Femur (tissue), 1 donor: ENCODE measurements around the gene NRXN3.
A peak's percentile ranks its signal among the peaks of the same experiment; 100 is the strongest.

Experiments
- DNase-seq: peaks from one replicate; pipeline ENCODE4 v3.0.0-alpha.2; 2017

Gene NRXN3

DNA sequence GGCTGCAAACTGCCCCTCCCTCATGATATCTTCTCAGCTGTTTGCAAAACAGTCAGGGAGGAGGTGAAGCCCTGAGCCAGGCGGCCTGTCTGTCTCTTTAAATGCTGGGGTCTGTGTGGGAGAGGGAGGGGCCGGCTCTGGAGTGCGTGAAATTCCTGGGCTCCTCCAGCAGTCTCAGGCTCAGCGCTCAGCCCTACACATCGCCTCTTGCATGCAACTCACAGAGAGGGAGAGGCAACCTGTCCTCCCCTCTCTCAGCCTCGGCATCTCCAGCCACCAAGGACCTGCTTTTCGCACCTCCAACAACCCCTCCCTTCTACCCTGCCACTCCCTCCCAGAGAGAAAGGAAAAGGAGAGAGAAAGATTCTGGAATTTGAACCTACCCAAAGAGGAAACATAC, at the start of gene NRXN3:
TSS of gene NRXN3 (plus strand) at position 171 of the 400 bp plus-strand sequence. CDS start 72,721 bp downstream, outside the sequence.
- no peak for DNase-seq

DNA sequence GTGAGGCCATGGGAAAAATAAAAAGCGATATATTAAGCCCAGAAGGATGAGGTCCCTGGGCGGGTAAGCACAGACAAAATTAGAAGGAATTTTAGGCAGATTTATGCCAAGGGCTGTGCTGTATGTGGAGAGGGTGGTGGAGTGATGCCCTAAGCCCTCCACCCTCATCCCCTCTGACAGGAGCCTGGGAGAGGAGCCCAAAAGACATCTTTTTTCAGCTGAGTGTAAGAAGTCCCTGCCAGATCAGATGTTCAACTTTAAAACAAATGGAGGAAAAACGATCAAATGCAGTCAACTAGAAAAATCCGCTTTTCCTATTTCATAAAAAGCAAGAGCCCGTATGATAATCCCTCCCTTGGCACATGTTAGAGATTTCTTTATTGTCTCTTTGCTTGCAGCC, 47.7 kb upstream of the NRXN3 start:
- no peak for DNase-seq

DNA sequence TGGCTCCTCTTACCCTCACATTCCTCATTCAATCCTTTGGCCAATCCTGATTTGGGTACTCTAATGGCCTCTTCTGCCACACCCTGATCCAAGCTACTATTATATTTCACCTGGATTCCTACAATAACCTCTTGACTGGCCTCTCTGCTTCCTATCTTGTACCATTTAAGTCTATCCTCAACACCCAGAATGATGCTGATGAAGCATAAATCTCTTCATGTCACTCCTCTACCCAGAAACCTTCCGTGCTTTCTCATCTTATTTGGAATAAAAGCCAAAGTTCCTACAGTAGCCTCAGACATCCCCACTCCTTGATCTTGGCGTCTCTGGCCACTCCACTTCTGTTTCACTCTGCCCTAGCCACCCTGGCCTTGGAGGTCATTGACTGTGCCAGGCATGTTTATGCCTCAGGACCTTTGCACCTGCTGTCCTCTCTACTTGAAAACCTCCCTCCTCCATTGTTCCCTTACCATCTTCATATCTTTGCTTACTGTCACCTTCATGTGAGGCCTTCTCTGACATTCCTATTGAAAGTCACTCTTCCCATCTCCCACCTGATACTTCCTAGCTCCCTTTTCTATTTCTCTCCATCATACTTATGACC, 46.4 kb upstream of the NRXN3 start:
- no peak for DNase-seq

DNA sequence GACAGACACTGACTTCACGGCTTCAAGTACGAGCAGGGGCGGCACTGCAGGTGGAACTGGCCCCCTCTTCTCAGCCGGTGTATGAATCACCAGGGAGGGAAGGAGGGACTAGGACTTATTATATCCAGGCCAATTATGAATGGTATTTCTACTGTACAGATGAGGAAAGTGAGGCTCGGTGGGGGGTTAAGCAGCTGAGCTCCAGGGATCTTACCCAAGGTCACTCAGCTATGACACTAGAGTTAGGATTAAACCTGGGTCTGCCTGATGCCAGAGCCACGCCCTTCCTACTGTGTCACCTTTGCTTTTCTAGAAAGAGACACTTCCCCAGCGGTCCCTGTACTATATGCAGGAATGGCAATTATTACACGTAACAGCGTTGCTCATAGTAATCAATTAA, 42.2 kb upstream of the NRXN3 start:
- no peak for DNase-seq

DNA sequence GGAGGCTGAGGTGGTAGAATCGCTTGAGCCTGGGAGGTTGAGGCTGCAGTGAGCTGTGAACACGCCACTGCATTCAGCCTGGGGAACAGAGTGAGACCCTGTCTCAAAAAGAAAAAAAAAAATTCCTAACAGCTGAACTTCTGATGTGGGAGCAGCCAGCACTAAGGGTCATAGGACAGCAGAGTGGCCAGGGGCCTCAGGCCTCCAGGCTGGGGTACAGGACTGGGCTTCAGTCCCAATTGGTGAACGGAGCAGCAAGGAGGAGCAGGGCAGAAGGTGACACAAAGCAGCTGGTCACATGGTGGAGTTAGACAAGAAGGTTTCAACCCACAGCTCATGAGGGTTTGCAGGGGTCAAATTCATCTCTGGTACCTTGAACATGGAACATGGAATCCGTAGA, 40.8 kb upstream of the NRXN3 start:
- no peak for DNase-seq

DNA sequence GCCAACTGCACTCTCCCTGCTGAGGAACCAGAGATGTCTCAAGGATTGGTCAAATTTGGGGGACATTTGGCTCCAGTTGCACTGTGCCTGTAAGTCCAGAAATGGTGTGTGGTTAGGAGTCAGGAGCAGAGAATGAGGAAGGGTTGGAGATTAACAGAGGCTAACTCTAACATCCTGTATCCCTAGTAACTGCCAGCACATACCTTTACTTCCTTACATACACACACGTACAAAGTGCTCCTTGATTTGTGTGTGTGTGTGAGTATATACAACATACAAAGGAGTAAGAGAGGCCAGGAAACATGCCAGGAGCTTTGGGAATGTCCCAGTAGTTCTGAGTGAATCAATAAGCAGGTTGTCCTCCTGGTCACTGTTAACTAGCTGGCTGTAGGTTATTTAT, 39.8 kb upstream of the NRXN3 start:
- DNase-seq: no peak

DNA sequence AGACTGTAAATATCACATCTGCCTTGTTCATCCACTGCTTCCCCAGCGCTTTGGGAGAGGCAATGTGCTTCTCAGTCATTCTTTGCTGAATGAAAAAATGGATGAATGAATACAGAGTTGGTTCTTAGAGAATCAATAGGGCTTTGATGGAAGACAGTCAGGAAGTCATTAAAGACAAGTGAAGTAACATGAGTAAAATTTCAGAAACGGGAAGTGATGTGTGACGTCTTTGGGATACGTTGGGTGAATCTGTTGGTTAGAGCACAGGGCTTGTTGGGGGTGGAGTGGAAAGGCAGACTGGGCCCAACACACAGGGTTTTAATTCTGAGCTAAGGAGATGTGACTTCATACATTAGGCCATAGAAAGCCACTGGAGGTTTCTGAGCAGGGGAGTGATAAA, 39.0 kb upstream of the NRXN3 start:
- no peak for DNase-seq

DNA sequence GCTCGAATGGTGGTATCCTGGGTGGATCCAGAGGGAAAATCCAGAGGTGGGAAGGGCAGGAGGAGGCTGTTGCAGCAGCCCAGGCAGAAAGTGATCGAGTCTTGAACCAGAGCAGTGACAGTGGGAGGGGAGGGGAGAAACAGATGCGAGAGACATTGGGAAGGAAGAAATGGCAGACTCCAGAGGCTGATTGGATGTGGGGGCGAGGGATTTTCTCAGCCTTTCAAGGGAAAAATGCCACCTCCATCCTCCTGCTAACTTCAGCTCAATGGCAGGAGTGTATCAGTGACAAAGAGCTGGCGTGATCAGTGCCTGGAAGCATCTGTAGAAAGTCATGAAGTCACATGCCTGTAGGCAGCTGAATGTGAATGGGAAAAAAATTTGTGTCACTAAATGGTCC, 38.6 kb upstream of the NRXN3 start:
- no peak for DNase-seq

DNA sequence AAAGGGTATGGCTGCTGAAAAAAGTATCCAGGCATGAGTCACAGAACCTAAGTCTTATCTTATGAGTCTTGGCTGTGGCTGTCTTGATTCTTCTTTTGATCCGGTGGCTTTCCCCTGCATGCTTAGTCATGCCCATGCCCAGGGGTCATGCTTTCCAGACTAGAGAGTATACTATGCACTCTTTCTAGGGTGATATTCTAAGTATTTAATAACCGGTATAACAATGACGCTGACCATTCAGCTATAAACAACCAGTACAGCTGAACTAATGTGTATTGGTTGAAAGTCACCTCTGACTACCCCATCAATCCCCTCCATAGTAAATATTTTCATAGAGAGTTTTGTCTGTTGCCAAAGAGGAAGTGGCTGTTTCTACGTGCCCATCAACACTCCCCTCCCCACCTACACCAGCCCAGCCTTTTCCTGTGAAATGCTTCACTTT, 34.7 kb upstream of the NRXN3 start:
- DNase-seq: no peak

DNA sequence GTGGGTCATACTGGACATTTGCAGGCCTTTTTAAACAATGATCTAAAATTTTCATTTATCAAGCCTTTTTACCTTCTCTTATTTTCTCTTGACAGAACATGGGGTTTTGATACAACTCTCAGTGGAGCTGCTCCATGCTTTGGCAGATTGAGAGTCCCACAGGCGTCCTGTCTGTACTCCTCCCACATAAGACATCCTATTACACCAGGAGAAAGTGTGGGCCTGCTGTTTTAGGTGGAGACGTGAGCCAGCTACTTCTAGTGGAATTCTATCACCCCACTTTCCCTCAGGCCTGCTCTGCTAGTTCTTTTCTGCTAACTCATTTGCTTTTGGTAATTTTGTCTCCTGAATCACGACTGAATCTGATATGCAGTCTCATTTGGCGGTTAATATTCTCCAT, 33.5 kb upstream of the NRXN3 start:
- no peak for DNase-seq

DNA sequence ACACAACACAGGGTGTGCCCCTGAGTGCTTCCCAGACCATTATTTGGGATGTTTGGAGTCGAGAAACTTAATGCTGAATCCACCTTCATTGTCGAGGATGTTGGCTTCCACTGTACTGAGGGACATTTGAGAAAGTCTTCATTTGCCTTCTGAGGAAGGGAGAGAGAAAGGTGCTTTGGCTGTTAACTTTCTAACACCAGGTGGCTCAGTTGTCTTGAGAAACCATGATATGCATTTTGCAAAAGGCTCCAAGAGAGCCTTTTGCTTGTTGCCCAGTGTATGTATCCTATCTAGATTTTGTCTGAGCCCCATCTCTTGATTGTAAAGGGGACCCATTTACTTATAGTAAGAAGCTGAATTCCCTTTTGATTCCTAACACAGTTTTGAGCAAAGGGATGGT, 28.6 kb upstream of the NRXN3 start:
- no peak for DNase-seq

DNA sequence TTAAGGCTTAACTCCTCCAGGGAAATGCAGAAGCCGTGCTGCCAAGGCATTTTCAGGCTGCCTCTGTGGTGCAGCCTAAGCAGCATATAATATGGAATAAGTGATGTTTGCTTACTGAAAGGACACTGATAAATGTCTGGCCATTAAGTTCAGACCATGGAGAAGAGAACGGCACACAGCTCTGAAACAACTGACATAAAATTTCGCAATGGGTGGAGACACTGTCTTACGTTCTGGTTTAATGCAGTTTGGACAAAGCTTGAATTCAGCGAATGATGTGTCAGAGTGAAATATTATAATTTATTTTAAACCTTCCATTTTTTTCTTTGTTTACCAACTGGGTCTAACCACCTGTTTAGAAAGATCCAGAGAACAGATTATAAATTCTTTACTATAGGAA, 27.2 kb upstream of the NRXN3 start:
- DNase-seq: no peak

DNA sequence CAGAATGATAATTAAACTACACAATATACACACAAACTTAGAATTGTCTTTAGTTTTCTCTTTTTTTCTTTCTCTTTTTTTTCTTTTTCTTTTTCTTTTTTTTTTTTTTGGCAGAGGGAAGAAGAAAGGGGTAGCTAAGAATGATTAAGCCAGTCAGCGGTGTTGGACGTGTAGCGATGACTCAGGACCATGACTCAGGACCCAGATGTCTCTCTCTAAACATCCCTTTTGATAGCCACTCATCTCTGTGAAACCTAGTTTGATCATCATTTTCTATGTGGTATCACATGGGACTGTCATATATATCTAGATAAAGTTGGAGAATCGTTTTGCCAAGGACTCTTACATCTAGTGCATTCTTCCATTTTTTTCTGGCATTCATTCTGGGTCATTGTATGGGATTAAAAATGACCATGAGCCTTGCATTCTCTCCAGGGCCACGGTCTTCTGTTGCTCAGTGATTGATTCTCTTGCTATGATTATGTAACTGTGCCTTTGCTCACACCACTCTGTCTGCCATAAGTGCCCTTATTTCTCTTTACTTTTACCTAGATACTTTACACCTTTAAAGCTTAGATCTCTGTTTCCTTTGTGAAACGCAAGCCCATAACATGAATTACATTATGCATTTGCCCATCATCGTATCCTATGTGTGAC, 26.6 kb upstream of the NRXN3 start:
- no peak for DNase-seq

DNA sequence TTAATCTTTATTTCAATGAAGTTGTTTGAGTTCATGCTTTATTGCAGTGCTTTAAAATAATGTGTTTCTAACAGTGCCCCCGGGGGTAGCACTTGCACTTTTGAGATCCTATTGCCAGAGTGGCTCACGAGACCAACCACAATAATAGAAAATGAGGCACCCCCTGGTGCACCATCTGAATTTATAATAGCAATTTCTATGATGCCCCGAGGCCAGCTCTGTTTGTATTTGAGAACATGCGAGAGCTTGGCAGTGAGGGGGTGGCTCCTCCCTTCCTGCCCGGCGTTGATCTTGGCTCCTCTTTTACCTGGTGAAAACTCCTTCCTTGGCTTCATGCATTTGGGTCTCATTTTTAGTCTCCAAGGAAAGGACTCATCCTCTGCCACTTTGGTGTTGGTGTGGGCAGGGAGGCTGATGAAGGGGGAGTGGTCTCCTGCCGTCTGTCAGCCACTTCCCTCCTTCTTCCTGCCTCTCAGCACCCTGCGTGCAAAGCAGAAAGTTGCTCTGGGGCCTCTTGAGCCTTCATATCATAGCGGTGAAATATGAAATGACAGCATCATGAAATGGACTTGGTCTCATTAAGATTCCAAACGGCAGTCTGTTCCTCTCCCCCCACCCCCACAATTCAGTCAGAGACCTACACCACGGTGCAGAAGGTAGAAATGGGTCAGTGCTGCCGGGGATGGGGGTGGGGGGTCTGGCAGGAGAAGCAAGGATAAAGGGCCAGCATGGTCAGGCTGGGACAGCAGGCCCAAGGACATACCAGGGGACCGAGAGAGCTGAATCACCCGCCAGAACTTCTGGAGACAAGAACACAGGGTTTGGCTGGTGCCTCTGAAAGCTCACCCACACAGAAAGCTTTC, 17.7 kb upstream of the NRXN3 start:
- no peak for DNase-seq

DNA sequence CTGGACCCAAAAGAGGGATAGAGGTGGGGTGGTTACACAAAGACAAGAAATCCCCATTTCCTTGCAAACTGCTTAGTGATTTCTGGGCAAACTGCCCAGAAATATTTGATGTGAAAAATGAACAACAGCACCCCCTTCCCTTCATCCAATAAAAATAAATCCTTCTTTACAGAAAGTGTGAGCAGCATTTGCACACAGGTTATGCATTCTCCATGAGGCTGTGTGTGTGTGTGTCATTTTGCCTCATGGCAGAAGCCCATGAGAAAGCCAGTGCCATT, 17.2 kb upstream of the NRXN3 start:
- DNase-seq: no peak

DNA sequence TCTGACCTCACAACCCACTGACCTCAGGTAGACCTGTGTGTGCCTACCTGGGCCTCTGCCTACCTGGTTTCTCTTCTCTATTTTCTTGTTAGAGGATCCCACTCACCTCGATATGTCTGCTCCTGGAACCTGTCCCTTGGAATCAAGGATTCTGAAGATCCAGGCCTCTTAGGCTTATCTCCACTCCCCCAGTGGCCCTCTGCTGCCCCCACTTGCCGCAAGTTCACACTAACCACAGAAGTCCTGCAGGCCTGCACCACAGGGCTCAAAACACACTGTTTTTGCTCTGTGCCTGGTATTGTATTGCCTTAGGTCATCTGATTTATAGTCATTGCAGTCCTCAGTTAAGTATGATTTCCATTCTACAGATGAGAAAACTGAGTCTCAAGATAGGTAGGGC, 15.3 kb upstream of the NRXN3 start:
- no peak for DNase-seq

DNA sequence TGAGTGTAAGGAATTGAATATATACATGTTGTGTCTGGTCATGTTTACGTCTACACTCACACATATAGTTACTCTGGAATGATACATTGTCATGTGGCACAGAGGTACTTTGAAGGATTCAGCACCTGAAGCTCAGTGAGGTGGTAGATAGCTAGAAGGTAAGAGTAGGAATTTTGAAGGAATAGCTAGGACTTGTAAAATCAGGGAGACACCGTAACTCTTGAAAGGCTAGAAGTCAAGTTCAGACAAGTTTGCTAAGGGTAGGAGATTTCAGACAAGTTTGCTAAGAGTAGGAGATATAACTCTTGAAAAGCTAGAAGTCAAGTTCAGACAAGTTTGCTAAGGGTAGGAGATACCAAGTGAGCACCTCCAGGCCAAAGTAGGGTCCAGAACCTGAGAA, 14.0 kb upstream of the NRXN3 start:
- no peak for DNase-seq

DNA sequence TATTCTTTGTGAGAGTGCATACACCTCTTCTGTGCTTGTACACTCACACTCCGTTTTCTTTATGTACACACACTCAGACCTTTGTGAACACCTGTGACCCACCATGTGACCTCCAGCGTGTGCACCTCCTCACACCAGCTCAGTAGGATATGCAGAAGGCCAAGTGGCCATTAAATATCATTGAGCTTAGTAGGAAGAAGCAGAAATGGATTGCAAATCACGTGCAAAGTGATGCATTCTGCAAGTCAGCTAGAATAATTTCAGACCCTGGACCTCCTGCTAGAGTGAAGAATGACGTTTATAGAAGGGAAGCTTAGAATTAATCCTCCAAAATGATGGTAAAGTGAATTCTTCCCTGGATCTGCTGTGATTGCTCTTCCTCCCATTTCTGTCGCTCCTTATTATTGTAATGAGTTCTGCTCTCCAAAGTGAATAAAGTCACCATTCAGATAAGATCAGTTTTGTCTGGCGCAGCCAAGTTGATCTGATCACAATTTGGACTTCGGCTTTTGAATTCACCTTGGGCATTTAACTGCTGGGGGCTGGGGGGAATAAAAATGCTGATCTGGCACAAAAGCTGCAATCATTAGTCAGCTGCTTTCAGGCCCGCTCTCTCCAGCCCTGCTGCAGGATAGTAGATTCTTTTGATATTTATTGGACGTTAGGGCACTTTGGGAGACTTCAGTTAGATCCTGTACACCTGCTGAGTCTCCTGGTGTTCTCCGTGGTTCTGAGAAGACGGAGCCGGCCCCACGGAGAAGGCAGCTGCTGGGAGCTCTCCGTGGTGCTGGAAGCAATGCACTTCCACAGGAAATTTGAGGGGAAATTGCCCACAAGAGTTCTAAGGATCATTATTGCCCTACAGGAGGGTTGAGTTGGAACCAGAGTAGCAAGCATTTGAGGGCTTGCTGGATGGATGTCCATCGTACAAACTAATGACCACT, 12.4 kb upstream of the NRXN3 start:
- DNase-seq: peak; percentile 37

DNA sequence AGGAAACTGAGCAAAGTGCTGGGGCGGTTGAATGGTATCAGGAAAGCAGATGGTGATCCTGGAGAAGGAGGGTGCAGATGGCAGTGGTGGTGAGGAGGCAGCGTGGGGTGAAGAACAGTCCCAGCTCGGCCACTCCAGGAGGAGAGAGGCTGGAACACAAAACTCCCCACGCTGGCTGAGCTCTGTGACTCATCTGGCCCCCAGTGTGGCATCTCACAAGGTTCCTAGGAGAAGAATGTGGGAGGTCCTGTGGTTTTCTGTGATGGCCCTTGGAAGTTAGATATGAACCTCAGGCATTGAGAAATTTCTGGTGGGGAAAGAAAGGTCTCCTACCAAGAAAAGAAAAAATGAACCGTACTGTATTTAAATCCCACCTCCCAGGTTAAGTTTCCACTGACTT, 8.0 kb upstream of the NRXN3 start:
- DNase-seq: no peak

DNA sequence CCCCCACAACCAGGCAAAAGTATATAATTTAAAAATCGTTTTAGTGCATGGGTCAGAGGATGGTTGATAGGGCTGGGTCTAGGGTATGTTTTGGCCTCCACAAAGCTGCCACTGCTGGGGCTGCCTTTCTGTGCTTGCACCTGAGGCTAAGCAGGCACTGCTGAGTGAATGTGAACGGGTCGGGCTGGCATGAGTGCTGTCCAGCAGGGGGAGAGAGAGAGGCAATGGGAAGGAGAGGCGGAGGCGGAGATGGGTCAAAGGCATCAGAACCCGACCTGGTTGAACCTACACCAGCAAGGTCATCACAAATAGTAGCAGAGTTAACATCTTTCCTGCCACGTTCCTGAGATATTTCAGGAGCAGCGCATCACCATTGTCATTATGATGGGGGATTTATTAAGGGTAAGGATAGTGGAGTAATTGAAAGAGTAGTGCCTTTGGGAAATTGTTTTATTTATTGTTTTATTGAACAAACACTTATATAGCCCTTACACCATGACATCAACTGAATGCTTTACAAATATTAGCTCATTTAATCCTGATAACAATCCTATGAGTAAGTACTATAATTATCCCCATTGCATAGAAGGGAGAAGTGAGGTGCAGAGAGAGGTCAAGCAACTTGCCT, 5.8 kb upstream of the NRXN3 start:
- DNase-seq: no peak

DNA sequence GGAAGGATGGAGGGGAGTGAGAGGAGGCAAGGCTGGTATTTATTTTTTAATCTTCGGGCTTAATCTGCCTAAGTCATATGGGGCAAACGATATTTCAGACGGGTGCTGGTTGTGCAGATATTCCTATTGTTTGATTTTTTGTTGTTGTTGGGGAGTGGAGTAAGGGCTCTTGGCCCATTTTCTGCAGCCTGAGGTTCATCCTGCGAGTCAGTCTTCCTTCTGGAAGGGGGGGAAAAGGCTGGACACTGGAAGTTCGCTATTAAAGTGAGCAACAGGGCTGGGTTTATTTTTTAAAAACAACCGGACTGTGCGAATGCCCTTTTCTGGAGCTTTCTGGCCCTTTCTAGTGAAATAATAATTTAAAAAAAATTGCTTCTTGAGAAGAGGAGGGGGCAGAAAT, 2.3 kb downstream of the NRXN3 start:
- DNase-seq: no peak

DNA sequence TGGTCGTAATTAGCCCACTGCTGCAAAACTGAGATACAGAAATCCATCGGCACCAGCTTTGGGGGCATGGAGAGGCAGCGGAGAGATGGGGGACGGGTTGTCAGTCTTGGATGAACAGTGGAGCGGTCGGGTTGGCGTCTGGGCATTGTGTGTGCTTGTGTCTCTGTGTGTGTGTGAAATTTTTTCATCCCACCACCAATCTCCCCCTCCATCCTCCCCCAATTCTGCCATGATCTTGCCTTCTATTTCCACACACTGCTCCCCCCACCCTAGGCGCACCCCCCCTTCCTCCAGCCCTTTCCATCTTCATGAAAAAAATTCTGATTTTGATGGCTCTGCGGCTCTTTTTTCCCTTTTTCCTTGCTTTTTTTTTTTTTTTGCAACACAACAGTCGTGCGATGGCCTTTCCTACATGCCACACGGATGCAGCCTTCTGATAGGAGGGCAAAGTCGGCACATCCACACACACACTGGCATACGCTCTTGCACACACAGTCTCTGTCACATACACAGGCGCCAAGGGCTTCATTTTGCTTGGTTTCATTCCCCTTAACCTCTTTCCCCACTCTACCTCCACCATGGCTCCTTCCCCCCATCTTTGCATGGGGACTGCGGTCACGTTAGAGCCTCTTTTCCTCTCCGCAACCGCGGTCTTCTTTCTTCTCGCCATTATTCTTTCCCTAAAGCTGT, 3.3 kb downstream of the NRXN3 start:
- DNase-seq: no peak
